Common myeloid progenitor, CD34-positive (primary cell): ENCODE results near the gene PTGES.

Experiments
- CTCF ChIA-PET: fragments of 350-600 bp; sonication (Branson Sonifier 250); formaldehyde crosslinking; loops from one replicate; lab custom pipeline; 2021; ENCODE audit warnings: antibody characterized with exemption; lab: Charles Lee
- POLR2A ChIA-PET: fragments of 350-600 bp; sonication (Branson Sonifier 250); formaldehyde crosslinking; loops from one replicate; lab custom pipeline; 2021; ENCODE audit warnings: antibody characterized with exemption; lab: Charles Lee
- DNase-seq, 3 donors: peaks; one replicate each; pipeline versions ENCODE4 v3.0.0 to v3.0.0-alpha.2; 2013
- H3K27ac ChIP-seq, 2 experiments: 1 replicate in 1 of 2; 2 replicates in 1 of 2; pipeline ENCODE4 v1.7.0; 2013; ENCODE audit warnings: inconsistent platforms in 2 of 2, low read length in 2 of 2, mild to moderate bottlenecking in 2 of 2, low read depth in 1 of 2, moderate library complexity in 1 of 2; ENCODE audit not compliant: severe bottlenecking in 2 of 2, insufficient read depth in 1 of 2, poor library complexity in 1 of 2
- H3K27me3 ChIP-seq, 5 experiments: replicated peaks in 2 of 5; 1 replicate in 3 of 5; 2 replicates in 2 of 5; pipeline versions ENCODE4 v1.6.1 to v1.7.0; 2013; ENCODE audit warnings: low read length in 4 of 5, mild to moderate bottlenecking in 2 of 5, moderate library complexity in 2 of 5, inconsistent platforms in 1 of 5; ENCODE audit not compliant: insufficient read depth in 5 of 5, control insufficient read depth in 4 of 5
- H3K36me3 ChIP-seq, 4 experiments: 1 replicate in 2 of 4; 2 replicates in 2 of 4; pipeline versions ENCODE4 v1.6.1 to v1.7.0; 2013; ENCODE audit warnings: low read length in 3 of 4, control low read depth in 1 of 4, mild to moderate bottlenecking in 1 of 4; ENCODE audit not compliant: control insufficient read depth in 4 of 4, insufficient read depth in 4 of 4
- H3K4me1 ChIP-seq, 4 experiments: 1 replicate in 3 of 4; 2 replicates in 1 of 4; pipeline versions ENCODE4 v1.6.1 to v1.7.1; 2013; ENCODE audit warnings: low read length in 3 of 4, mild to moderate bottlenecking in 3 of 4, control low read depth in 1 of 4, inconsistent platforms in 1 of 4, moderate library complexity in 1 of 4; ENCODE audit not compliant: control insufficient read depth in 4 of 4, insufficient read depth in 4 of 4; ENCODE audit errors: control extremely low read depth in 1 of 4
- H3K4me3 ChIP-seq, 7 experiments: 1 replicate in 4 of 7; 2 replicates in 3 of 7; pipeline versions ENCODE4 v1.5.1 to v1.7.0; 2013; ENCODE audit warnings: mild to moderate bottlenecking in 7 of 7, low read length in 6 of 7, moderate library complexity in 6 of 7, inconsistent platforms in 2 of 7, low read depth in 2 of 7, control low read depth in 1 of 7; ENCODE audit not compliant: insufficient read depth in 4 of 7, control insufficient read depth in 1 of 7; ENCODE audit errors: extremely low read depth in 1 of 7
- H3K9me3 ChIP-seq, 5 experiments: 1 replicate in 4 of 5; 2 replicates in 1 of 5; pipeline versions ENCODE4 v1.6.1 to v1.7.1; 2013; ENCODE audit warnings: low read length in 4 of 5, mild to moderate bottlenecking in 2 of 5, inconsistent platforms in 1 of 5, low read depth in 1 of 5, moderate library complexity in 1 of 5; ENCODE audit not compliant: control insufficient read depth in 4 of 5, insufficient read depth in 2 of 5; ENCODE audit errors: control extremely low read depth in 1 of 5
- WGBS: methylation state at CpG from one replicate; pipeline ENCODE4 v1.1.5; 2013; ENCODE audit not compliant: insufficient coverage; 5-methylcytosine and 5-hydroxymethylcytosine counted together

Gene PTGES

DNA sequence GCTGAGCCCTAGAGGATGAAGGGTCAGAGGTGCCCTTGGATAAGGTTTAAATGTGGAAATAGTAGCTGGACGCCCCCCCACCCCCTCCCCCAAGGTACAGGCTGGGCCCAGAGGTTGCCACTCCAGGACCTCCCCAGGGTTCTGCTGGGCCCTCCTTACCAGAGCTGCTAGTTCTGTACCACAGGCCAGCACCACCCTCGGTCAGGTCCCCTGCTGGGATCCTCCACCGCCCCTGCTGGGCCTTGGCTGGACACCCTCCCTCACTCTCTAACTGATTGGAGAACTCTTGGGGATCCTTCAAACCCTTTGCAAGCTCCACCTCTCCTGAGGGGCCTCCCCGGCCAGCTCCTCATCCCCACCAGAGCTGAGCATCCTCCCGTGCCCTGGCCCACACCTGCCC lies 34.9 kb downstream of the PTGES start:
- Histone ChIP-seq H3K4me1 (peaks cover 0 to 11% (median 4%) of the 10 kb centered on the region in 4 experiments), H3K36me3 (no peaks in the 10 kb centered on the region), H3K4me3 (no peak overlapping the region), H3K27me3 (peaks cover 0 to 16% (median 7%) of the 10 kb centered on the region in 5 experiments), H3K27ac (no peak overlapping the region), H3K9me3 (no peaks in the 10 kb centered on the region)
- WGBS, result 94% methylated on average over 4 of the region's 5 CpGs
- ChIA-PET POLR2A (no interaction called here), CTCF (interaction anchor here (1.2 kb wide), 1 partner anchor 10 kb away, joined by 3 read pairs; no protein-coding TSS in a partner anchor)
- DNase-seq, result no peak

DNA sequence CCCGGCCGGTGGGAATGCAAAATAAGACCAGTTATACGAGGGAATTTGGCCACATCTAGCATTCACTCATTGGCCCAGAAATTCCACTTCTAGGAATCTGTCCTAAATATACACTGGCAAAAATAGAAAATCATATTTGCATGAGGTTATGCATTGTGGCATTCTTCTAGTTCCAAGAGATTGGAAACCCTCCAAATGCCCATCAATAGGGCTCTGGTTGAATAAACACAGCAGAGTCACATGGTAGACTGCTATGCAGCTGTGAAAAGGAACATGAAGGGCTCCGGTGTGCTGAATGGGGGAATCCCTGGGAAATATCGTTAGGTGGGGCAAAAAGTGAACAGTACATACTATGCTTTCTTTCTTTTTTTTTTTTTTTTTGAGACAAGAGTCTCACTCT lies 36.8 kb downstream of the PTGES start:
- ChIA-PET POLR2A (no interaction called here), CTCF (interaction anchor here (1.0 to 4.2 kb wide), 2 partner anchors 10 to 11 kb away, joined by 3 to 21 read pairs; no protein-coding TSS in a partner anchor)
- no peak for DNase-seq

DNA sequence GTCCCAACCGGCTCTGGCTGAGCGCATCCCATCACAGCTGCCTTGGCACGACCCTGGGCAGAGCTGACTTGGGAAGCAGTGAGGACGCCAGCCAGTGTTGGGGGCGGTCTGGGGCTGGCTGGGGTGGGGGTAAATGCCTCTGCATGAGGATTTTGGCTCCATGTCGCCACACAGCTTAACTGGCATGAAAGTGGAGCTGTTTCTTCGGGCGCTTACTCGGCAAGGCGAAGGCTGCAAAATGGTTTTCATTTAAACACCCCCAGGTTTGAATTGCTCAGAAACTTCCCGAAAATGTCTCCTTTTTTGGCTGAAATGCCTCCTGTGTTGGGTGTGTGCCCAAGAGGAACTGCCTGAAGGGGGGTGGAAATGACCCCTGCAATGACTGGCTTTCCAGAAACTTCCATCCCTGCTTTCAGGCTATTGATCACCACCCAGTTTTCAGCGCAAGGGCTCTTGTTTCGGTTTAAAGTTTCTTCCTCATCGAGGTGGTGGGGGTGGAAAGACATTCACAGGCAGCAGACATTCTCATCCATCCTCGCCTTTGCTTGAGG lies 38.3 kb downstream of the PTGES start:
- peak overlapping the region in 1 of 7 experiments; percentile 49 for H3K4me3 ChIP-seq
- POLR2A ChIA-PET, result no interaction called here
- H3K36me3 ChIP-seq, result no peaks in the 10 kb centered on the region
- peaks cover 4 to 26% (median 22%) of the 10 kb centered on the region in 4 experiments for H3K4me1 ChIP-seq
- peaks cover 0 to 27% (median 7%) of the 10 kb centered on the region in 5 experiments for H3K27me3 ChIP-seq
- no peaks in the 10 kb centered on the region for H3K9me3 ChIP-seq
- CTCF ChIA-PET, result interaction anchor here (4.2 kb wide), 1 partner anchor 12 kb away, joined by 21 read pairs; no protein-coding TSS in a partner anchor
- no peak overlapping the region for H3K27ac ChIP-seq
- WGBS, result 84% methylated on average over 15 of the region's 15 CpGs
- DNase-seq, result no peak

More for the DNA sequence above, 36.8 kb downstream of the PTGES start:
- peaks cover 0 to 28% (median 7%) of the 10 kb centered on the region in 5 experiments for H3K27me3 ChIP-seq
- H3K4me1 ChIP-seq, result peaks cover 4 to 26% (median 20%) of the 10 kb centered on the region in 4 experiments
- no peak overlapping the region for H3K4me3 ChIP-seq
- H3K9me3 ChIP-seq, result no peaks in the 10 kb centered on the region
- H3K27ac ChIP-seq, result no peak overlapping the region
- 94% methylated on average over 5 of the region's 5 CpGs for WGBS
- no peaks in the 10 kb centered on the region for H3K36me3 ChIP-seq

DNA sequence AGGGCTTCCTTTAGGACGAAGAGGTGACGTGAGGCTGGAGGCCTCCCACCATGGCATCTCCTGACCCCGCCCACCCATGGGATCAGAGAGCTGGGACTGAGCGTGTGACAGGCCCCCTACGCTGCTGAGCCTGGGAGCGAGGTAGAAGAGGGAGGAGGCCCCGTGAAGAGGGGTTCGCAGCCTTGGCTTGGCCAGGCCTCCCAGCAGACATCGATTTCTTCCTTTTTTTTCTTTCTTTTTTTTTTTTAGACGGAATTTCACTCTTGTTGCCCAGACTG lies 39.5 kb downstream of the PTGES start:
- Histone ChIP-seq H3K9me3 (no peaks in the 10 kb centered on the region), H3K27ac (no peak overlapping the region), H3K36me3 (no peaks in the 10 kb centered on the region), H3K4me3 (no peak overlapping the region), H3K4me1 (peaks cover 4 to 26% (median 22%) of the 10 kb centered on the region in 4 experiments), H3K27me3 (peaks cover 0 to 17% (median 6%) of the 10 kb centered on the region in 5 experiments)
- CTCF ChIA-PET, result interaction anchor here (2.9 to 4.2 kb wide), 2 partner anchors 13 to 71 kb away, joined by 9 to 21 read pairs; no protein-coding TSS in a partner anchor
- no peak for DNase-seq
- 92% methylated on average over 9 of the region's 10 CpGs for WGBS
- POLR2A ChIA-PET, result interaction anchor here (1.0 kb wide), 1 partner anchor 13 kb away, joined by 5 read pairs; no protein-coding TSS in a partner anchor

DNA sequence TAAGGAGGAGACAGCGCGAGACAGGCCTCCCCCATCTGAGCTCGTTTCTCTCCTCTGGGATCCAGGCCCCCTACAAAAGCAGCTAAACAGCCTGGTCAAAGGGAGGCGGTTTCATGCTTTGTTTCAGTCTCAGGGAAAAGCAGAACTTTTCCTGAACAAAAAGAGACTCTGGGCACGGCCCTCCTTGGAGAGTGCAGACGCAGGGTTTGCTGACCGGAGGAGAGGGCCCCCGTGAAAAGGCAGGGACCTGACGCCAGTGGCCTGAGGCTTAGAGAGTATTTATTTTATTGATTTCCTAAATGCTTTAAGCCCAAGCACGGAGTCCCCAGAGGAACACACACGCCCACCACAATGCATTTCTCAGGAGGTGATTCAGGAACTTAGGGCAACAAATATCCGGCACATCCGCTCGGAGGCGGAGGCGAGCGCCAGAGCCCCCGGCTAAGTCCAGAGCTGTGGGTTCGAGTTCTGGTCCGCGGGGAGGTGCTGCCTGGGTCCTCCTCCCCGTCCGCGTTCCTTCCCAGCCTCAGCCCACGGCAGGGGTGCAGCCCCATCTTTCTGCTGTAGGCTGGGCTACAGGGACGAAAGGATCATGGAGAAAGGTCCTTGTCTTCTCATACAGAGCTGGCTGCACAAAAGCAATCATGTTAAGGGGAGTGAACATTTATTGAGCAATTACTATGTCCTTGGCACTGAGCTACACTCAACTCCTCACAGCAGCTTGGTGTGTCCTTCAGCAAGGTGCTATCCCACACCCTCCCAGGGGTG lies 40.0 kb downstream of the PTGES start:
- no peaks in the 10 kb centered on the region for H3K9me3 ChIP-seq
- H3K4me3 ChIP-seq, result peak overlapping the region in 3 of 7 experiments; percentile 5 to 39 (median 29)
- H3K27ac ChIP-seq, result no peak overlapping the region
- WGBS, result 29% methylated on average over 23 of the region's 26 CpGs
- peak in 2 of 3 donors; percentile 35 to 39 for DNase-seq
- ChIA-PET CTCF (interaction anchor here (2.9 to 4.2 kb wide), 2 partner anchors 13 to 72 kb away, joined by 9 to 21 read pairs; no protein-coding TSS in a partner anchor), POLR2A (interaction anchor here (1.0 kb wide), 1 partner anchor 13 kb away, joined by 5 read pairs; no protein-coding TSS in a partner anchor)
- peaks cover 4 to 26% (median 22%) of the 10 kb centered on the region in 4 experiments for H3K4me1 ChIP-seq
- H3K36me3 ChIP-seq, result no peaks in the 10 kb centered on the region
- peaks cover 0 to 17% (median 6%) of the 10 kb centered on the region in 5 experiments for H3K27me3 ChIP-seq

DNA sequence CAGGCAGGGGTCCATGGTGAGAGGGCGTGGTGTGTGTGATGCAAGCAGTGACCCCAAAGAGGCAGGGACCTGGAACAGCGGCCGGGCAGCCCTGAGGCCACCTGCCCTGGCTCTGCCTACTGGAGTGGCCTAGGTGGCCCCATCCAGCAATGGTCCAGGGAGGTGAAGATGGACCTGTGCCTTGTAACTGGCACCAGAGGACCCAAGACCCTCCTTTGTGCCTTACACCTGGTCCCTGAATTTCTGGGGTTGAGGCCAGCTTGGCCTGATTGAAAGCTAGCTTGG lies 42.7 kb downstream of the PTGES start:
- H3K4me3 ChIP-seq, result no peak overlapping the region
- H3K36me3 ChIP-seq, result no peaks in the 10 kb centered on the region
- CTCF ChIA-PET, result interaction anchor here (1.0 to 1.2 kb wide), 2 partner anchors 8 to 13 kb away, joined by 3 to 4 read pairs; no protein-coding TSS in a partner anchor
- no peak overlapping the region for H3K27ac ChIP-seq
- POLR2A ChIA-PET, result interaction anchor here (0.5 kb wide), 1 partner anchor 8 kb away, joined by 4 read pairs; no protein-coding TSS in a partner anchor
- no CpG with 5 or more reads among the region's 3 CpGs for WGBS
- no peak for DNase-seq
- H3K9me3 ChIP-seq, result no peaks in the 10 kb centered on the region
- peaks cover 4 to 26% (median 22%) of the 10 kb centered on the region in 4 experiments for H3K4me1 ChIP-seq
- peaks cover 0 to 17% (median 4%) of the 10 kb centered on the region in 5 experiments for H3K27me3 ChIP-seq
